CD4-positive, CD25-positive, alpha-beta regulatory T cell (primary cell): Measurements from ENCODE around the gene ZNF213. TPM values are rescaled to one million over a fixed set of nuclear protein-coding genes. Genes with fewer than 3 reads are reported as not detected.

Source experiments
- ATAC-seq, 2 donors: fragments of 150-1000 bp; cut with Tn5 transposase; one replicate each; pipeline ENCODE4 v1.10.0; 2021; ENCODE audit warnings: low read depth in 2 of 2, moderate number of reproducible peaks in 2 of 2, moderate library complexity in 1 of 2
- DNase-seq, 3 donors: peaks; one replicate each; pipeline versions ENCODE4 v3.0.0 to v3.0.0-alpha.2; 2012 to 2022; ENCODE audit warnings: mixed read lengths in 1 of 3
- H3K27ac ChIP-seq: one replicate; pipeline ENCODE4 v1.7.0; 2013; ENCODE audit warnings: mild to moderate bottlenecking, low read length; ENCODE audit not compliant: insufficient read depth, poor library complexity, severe bottlenecking
- H3K27me3 ChIP-seq: one replicate; pipeline ENCODE4 v1.7.0; 2013; ENCODE audit warnings: low read length; ENCODE audit not compliant: control insufficient read depth, insufficient read depth
- H3K36me3 ChIP-seq: one replicate; pipeline ENCODE4 v1.7.0; 2013; ENCODE audit warnings: mild to moderate bottlenecking, low read length, moderate library complexity; ENCODE audit not compliant: control insufficient read depth, insufficient read depth
- H3K4me1 ChIP-seq: 2 replicates; pipeline ENCODE4 v1.7.0; 2013; ENCODE audit warnings: mild to moderate bottlenecking, low read length; ENCODE audit not compliant: insufficient read depth, control insufficient read depth, poor library complexity, severe bottlenecking
- H3K4me3 ChIP-seq: one replicate; pipeline ENCODE4 v1.7.0; 2013; ENCODE audit warnings: low read depth, mild to moderate bottlenecking, low read length, moderate library complexity
- H3K9me3 ChIP-seq, 2 experiments: 1 replicate in 1 of 2; 2 replicates in 1 of 2; pipeline ENCODE4 v1.7.0; 2013; ENCODE audit warnings: low read length in 2 of 2, mild to moderate bottlenecking in 1 of 2, moderate library complexity in 1 of 2; ENCODE audit not compliant: control insufficient read depth in 2 of 2
- H3K27ac Mint-ChIP-seq, 3 donors: one replicate each; pipeline ENCODE4 v1.8.0; 2020 to 2022; ENCODE audit warnings: mild to moderate bottlenecking in 3 of 3, mixed read lengths in 3 of 3, moderate library complexity in 2 of 3
- H3K27me3 Mint-ChIP-seq: one replicate; pipeline ENCODE4 v1.8.0; 2022; ENCODE audit warnings: mild to moderate bottlenecking, mixed read lengths
- H3K36me3 Mint-ChIP-seq: one replicate; pipeline ENCODE4 v1.8.0; 2020; ENCODE audit warnings: mixed read lengths
- H3K4me1 Mint-ChIP-seq, 4 donors: one replicate each; pipeline ENCODE4 v1.8.0; 2020 to 2022; ENCODE audit warnings: mixed read lengths in 4 of 4, mild to moderate bottlenecking in 1 of 4
- H3K4me3 Mint-ChIP-seq, 4 donors: one replicate each; pipeline ENCODE4 v1.8.0; 2020 to 2022; ENCODE audit warnings: mild to moderate bottlenecking in 4 of 4, mixed read lengths in 4 of 4, moderate library complexity in 3 of 4
- H3K9me3 Mint-ChIP-seq, 7 donors: one replicate each; pipeline ENCODE4 v1.8.0; 2020 to 2022; ENCODE audit warnings: mixed read lengths in 7 of 7, mild to moderate bottlenecking in 3 of 7, moderate library complexity in 2 of 7
- polyA plus RNA-seq, 4 donors: library from polyadenylated mRNA; unstranded; fragments of 300-500 nt; fragmentation: Illumina TruSeq; gene quantifications; one replicate each; pipeline ENCODE4 v1.2.3, GENCODE V29; 2021
- total RNA-seq: library from RNA; stranded (reverse); gene quantifications from one replicate; pipeline ENCODE4 v1.2.3, GENCODE V29; 2022

The ZNF213 gene
- total and polyA plus RNA-seq, 5 donors from 2014 or later, result 1.9 to 3.8 (median 2.2) TPM

DNA sequence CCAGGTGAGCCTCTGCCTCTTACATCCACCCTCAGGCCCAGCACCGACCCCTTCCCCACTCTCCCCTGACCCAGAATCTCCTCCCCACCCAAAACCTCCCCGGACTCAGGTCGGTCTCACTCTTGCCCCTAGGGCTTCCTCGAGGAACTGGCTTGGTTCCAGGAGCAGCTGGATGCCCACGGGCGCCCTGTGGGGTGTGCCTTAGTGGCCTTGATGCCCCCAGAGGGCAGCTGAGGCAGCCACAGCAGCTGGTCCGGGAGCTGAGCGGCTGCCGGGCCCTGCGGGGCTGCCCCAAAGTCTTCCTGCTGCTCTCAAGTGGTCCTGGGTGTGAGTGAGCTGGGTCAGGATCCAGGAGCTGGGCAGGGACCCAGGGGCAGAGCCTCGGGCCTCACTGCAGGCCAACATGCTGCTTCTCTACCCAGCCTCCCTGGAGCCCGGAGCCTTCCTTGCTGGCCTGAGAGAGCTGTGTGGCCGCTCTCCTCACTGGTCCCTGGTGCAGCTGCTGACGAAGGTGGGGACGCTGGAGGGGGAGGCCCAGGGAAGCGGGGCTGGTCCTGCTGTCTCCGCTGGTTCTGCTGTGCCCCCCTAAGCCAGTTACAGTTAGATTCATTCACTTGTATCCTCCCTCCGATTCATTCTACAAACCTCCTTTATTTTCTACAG lies 9.6 kb downstream of the ZNF213 start:
- Histone ChIP-seq H3K9me3 (no peaks in the 10 kb centered on the region), H3K4me1 (peaks cover 2% of the 10 kb centered on the region), H3K4me3 (no peak overlapping the region), H3K27me3 (no peaks in the 10 kb centered on the region), H3K27ac (no peak overlapping the region), H3K36me3 (peaks cover 10% of the 10 kb centered on the region)
- H3K27me3 Mint-ChIP-seq, result no peaks in the 10 kb centered on the region
- no peak for ATAC-seq
- no peak overlapping the region for H3K4me3 Mint-ChIP-seq
- H3K27ac Mint-ChIP-seq, result no peak overlapping the region
- H3K9me3 Mint-ChIP-seq, result no peaks in the 10 kb centered on the region
- peaks cover 7% of the 10 kb centered on the region for H3K36me3 Mint-ChIP-seq
- no peak for DNase-seq
- peaks cover 0 to 14% (median 2%) of the 10 kb centered on the region in 4 donors for H3K4me1 Mint-ChIP-seq

DNA sequence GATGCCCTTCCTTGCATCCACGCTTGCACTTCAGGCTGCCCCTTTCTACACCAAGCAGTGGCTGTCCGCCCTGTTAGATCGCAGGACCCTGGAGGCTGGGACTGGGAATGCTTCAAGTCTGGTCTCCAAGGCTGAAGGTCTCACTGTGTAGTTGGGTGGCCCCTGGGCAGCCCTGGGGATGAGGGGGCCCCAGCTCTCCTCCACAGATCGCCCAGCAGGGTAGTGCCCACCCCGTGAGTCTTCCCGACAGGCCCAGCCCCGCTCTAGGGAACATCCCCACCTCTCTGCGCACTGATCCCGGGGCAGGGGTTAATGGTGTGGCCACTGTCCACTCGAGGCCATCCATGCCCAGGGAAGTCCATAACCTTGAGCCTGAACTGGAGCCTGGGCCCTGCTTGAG lies 10.3 kb downstream of the ZNF213 start:
- no peak overlapping the region for H3K4me3 Mint-ChIP-seq
- H3K4me1 Mint-ChIP-seq, result peaks cover 0 to 20% (median 4%) of the 10 kb centered on the region in 4 donors
- peaks cover 0 to 3% (median 0%) of the 10 kb centered on the region in 7 donors for H3K9me3 Mint-ChIP-seq
- H3K4me3 ChIP-seq, result no peak overlapping the region
- no peak for DNase-seq
- no peak overlapping the region for H3K27ac Mint-ChIP-seq
- ATAC-seq, result no peak
- peaks cover 3% of the 10 kb centered on the region for H3K27me3 Mint-ChIP-seq
- H3K27ac ChIP-seq, result no peak overlapping the region
- no peaks in the 10 kb centered on the region for H3K27me3 ChIP-seq
- peaks cover 9% of the 10 kb centered on the region for H3K4me1 ChIP-seq
- no peaks in the 10 kb centered on the region for H3K9me3 ChIP-seq
- H3K36me3 Mint-ChIP-seq, result peaks cover 7% of the 10 kb centered on the region
- peaks cover 10% of the 10 kb centered on the region for H3K36me3 ChIP-seq

DNA sequence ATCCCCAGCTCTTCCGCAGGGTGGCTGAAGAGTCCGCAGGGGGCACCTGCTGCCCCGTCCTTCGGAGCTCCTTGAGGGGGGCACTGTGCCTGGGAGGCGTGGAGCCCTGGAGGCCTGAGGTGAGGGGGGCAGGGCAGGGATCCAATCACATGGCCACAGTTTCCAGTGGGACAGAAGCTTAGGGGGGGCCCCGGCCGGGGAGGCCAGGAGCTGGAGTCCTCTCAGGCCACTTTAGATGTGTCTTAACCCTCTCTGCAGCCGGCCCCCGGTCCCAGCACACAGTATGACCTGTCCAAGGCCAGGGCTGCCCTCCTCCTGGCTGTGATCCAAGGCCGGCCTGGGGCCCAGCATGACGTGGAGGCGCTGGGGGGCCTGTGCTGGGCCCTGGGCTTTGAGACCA lies 10.8 kb downstream of the ZNF213 start:
- Histone ChIP-seq H3K36me3 (peaks cover 10% of the 10 kb centered on the region), H3K27me3 (no peaks in the 10 kb centered on the region), H3K9me3 (no peaks in the 10 kb centered on the region), H3K27ac (no peak overlapping the region), H3K4me1 (peaks cover 12% of the 10 kb centered on the region), H3K4me3 (no peak overlapping the region)
- Mint-ChIP-seq H3K4me1 (peaks cover 0 to 22% (median 6%) of the 10 kb centered on the region in 4 donors), H3K27ac (no peak overlapping the region), H3K9me3 (peaks cover 0 to 5% (median 0%) of the 10 kb centered on the region in 7 donors), H3K4me3 (no peak overlapping the region), H3K27me3 (peaks cover 8% of the 10 kb centered on the region), H3K36me3 (peaks cover 7% of the 10 kb centered on the region)
- DNase-seq (no peak), ATAC-seq (no peak)

DNA sequence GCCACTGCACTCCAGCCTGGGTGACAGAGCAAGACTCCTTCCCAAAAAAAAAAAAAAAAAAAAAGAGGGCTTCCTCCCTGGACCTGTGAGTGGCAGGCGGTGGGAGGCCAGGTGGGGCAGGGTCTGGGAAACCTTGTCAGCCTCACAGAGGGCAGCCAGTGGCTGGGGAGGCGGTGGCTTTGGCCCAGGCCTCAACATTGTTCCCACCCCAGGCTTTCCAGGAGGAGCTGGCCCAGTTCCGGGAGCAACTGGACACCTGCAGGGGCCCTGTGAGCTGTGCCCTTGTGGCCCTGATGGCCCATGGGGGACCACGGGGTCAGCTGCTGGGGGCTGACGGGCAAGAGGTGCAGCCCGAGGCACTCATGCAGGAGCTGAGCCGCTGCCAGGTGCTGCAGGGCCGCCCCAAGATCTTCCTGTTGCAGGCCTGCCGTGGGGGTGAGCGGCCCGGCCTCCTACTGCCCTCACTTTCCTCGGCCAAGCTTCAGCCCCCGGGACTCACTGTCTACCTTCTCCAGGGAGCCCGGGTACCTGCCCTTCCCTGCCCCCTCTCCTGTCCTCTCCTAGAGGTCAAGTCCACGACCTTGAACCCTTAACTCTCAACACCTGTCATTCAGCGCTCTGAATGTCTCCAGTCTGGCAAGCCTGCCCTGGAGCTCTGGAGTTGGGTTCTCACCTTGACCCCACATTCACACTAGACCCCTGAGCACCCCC lies 12.4 kb downstream of the ZNF213 start:
- peaks cover 18% of the 10 kb centered on the region for H3K27me3 Mint-ChIP-seq
- H3K27ac ChIP-seq, result no peak overlapping the region
- H3K27me3 ChIP-seq, result no peaks in the 10 kb centered on the region
- peaks cover 19% of the 10 kb centered on the region for H3K4me1 ChIP-seq
- H3K27ac Mint-ChIP-seq, result peak overlapping the region in 1 of 3 donors; percentile 17
- H3K9me3 Mint-ChIP-seq, result peaks cover 0 to 6% (median 0%) of the 10 kb centered on the region in 7 donors
- H3K36me3 ChIP-seq, result peaks cover 2% of the 10 kb centered on the region
- H3K4me3 ChIP-seq, result no peak overlapping the region
- H3K9me3 ChIP-seq, result no peaks in the 10 kb centered on the region
- no peak for ATAC-seq
- DNase-seq, result no peak
- peaks cover 4% of the 10 kb centered on the region for H3K36me3 Mint-ChIP-seq
- peak overlapping the region in 1 of 4 donors; percentile 12 for H3K4me3 Mint-ChIP-seq
- peaks cover 5 to 30% (median 13%) of the 10 kb centered on the region in 4 donors for H3K4me1 Mint-ChIP-seq

DNA sequence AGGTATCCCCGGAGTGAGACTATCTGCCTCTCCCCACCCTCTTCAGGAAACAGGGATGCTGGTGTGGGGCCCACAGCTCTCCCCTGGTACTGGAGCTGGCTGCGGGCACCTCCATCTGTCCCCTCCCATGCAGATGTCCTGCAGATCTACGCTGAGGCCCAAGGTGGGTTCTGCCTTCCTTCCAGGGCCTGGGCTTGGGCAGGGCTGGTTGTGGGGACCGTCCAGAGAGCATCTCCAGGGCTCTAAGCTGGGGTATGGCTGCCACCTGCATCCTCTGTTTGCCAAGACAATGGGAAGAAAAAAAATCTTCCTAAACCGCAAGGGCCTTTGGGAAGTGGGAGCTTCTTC lies 12.9 kb downstream of the ZNF213 start:
- Mint-ChIP-seq H3K9me3 (peaks cover 0 to 9% (median 3%) of the 10 kb centered on the region in 7 donors), H3K27me3 (peaks cover 23% of the 10 kb centered on the region), H3K36me3 (no peaks in the 10 kb centered on the region), H3K27ac (no peak overlapping the region), H3K4me3 (peak overlapping the region in 1 of 4 donors; percentile 12), H3K4me1 (peaks cover 10 to 31% (median 18%) of the 10 kb centered on the region in 4 donors)
- DNase-seq, result no peak
- no peaks in the 10 kb centered on the region for H3K36me3 ChIP-seq
- no peak for ATAC-seq
- no peaks in the 10 kb centered on the region for H3K9me3 ChIP-seq
- H3K4me1 ChIP-seq, result peaks cover 25% of the 10 kb centered on the region
- no peak overlapping the region for H3K4me3 ChIP-seq
- no peaks in the 10 kb centered on the region for H3K27me3 ChIP-seq
- H3K27ac ChIP-seq, result no peak overlapping the region

DNA sequence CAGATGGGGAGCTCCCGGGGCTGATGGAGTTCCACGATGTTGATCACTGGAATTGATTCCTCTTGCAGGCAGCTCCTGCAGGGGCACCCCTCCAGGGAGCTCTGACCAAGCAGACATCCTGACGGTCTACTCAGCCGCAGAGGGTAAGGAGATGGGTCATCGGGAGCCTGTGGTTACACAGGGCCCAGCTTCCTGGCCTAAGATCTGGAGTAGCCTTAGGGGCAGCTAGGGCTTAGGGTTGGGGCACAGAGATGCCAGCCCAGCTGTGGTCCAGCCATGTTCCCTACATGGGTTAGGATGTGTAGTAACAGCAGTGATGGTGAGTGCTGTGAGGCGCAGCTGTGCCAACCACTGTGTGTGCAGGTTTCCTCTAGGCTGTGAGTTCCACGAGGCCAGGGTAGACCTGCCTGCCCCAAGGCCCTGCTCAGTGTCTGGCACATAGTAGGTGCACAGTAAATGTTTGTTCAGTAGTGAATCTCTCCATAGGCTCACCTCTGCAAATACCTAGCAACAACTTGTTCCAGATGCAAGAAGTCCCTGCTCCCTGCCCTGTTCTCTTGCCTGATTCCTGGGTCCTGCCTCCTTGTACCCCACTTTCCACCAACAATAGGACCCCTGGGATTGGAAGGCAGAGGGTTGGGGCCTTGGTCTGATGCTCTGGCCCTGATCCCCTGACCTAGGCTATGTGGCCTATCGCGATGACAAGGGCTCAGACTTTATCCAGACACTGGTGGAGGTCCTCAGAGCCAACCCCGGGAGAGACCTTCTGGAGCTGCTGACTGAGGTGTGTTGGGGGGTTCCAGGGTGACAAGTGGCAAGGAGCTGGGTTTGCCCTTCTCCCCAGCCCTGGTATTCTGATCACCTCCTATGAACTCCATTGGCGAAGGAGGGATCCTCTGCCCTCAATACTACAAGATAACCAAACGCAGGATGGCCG lies 13.7 kb downstream of the ZNF213 start:
- Histone ChIP-seq H3K4me1 (peaks cover 26% of the 10 kb centered on the region), H3K27ac (no peak overlapping the region), H3K36me3 (no peaks in the 10 kb centered on the region), H3K27me3 (no peaks in the 10 kb centered on the region), H3K9me3 (no peaks in the 10 kb centered on the region), H3K4me3 (no peak overlapping the region)
- Mint-ChIP-seq H3K9me3 (peaks cover 0 to 11% (median 5%) of the 10 kb centered on the region in 7 donors), H3K36me3 (no peaks in the 10 kb centered on the region), H3K4me3 (peak overlapping the region; percentile 12 to 89 (median 84)), H3K27me3 (peaks cover 28% of the 10 kb centered on the region), H3K4me1 (peaks cover 13 to 33% (median 20%) of the 10 kb centered on the region in 4 donors), H3K27ac (no peak overlapping the region)
- no peak for DNase-seq
- no peak for ATAC-seq

DNA sequence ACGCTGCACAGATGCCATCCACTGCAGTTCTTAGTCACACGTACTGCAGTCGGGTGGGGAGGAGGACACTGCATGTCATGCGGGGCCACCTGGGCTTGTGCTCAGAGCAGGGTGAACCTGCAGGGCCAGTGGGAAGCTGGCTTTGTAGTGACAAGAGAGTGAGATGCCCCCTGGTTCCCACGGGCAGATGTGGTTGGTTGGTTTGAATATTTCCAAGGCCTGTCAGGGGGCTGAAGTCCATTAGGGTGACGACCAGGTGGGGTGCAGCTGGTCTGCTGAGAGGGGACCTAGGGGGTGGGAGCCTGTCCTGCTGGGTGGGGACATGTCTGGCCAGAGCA lies 14.3 kb downstream of the ZNF213 start:
- no peaks in the 10 kb centered on the region for H3K36me3 ChIP-seq
- peaks cover under 1% of the 10 kb centered on the region for H3K27me3 ChIP-seq
- H3K4me3 Mint-ChIP-seq, result peak overlapping the region; percentile 12 to 89 (median 84)
- H3K27me3 Mint-ChIP-seq, result peaks cover 28% of the 10 kb centered on the region
- H3K4me3 ChIP-seq, result no peak overlapping the region
- H3K27ac Mint-ChIP-seq, result no peak overlapping the region
- no peak for ATAC-seq
- peaks cover 13 to 33% (median 20%) of the 10 kb centered on the region in 4 donors for H3K4me1 Mint-ChIP-seq
- H3K27ac ChIP-seq, result peak overlapping the region; percentile 51
- peaks cover 0 to 3% of the 10 kb centered on the region in 2 experiments for H3K9me3 ChIP-seq
- H3K9me3 Mint-ChIP-seq, result peaks cover 0 to 11% (median 5%) of the 10 kb centered on the region in 7 donors
- DNase-seq, result no peak
- H3K36me3 Mint-ChIP-seq, result no peaks in the 10 kb centered on the region
- peaks cover 26% of the 10 kb centered on the region for H3K4me1 ChIP-seq
